Measurements from ENCODE around the gene FNDC11. TPM values are rescaled to one million over a fixed set of nuclear protein-coding genes. Genes with fewer than 3 reads are reported as not detected.

Gene FNDC11
- total RNA-seq, 4 donors from 2014 or later, result 0.12 to 0.39 TPM; not detected in 2

GRCh38 chr20:63546956-63547724 is 6.8 kb upstream of the FNDC11 start:
- no peak overlapping the region for H3K4me3 ChIP-seq (ENCODE audit: low read depth, poor library complexity, severe bottlenecking)
- intact Hi-C loops (cut with DNase I; ENCODE audit: low total_unique reads), result no loop called here
- 40 to 48% methylated on average over 40 to 41 of the region's 58 CpGs for WGBS, 2 donors
- DNase-seq (ENCODE audit: low spot score in 2 of 2), result no peak
- TF ChIP-seq POLR2A (IDR thresholded peaks at IDR 0.05) (no peak), CTCF (IDR thresholded peaks at IDR 0.05) (no peak)

GRCh38 chr20:63547725-63548480 is 6.1 kb upstream of the FNDC11 start, which contains the start of gene SRMS:
TSS of gene SRMS (minus strand) at chr20:63547749. CDS start at chr20:63547463, 286 bp downstream.
- no peak within 1 kb of the TSS for H3K4me3 ChIP-seq (ENCODE audit: low read depth, poor library complexity, severe bottlenecking)
- intact Hi-C loops (cut with DNase I; ENCODE audit: low total_unique reads), result no loop called here
- no peak for DNase-seq (ENCODE audit: low spot score in 2 of 2)
- 42 to 47% methylated on average over 11 to 25 of the region's 35 CpGs for WGBS, 2 donors
- no peak for TF ChIP-seq POLR2A (IDR thresholded peaks at IDR 0.05)

- DNase-seq (ENCODE audit: low spot score in 2 of 2), result no peak
- no peak overlapping the region for H3K4me3 ChIP-seq (ENCODE audit: low read depth, poor library complexity, severe bottlenecking)
- WGBS, 2 donors, result 32 to 36% methylated on average over 9 to 10 of the region's 11 CpGs
- intact Hi-C loops (cut with DNase I; ENCODE audit: low total_unique reads), result no loop called here
- TF ChIP-seq CTCF (IDR thresholded peaks at IDR 0.05) (no peak), POLR2A (IDR thresholded peaks at IDR 0.05) (no peak)
Observed at GRCh38 chr20:63548542-63548941, 5.4 kb upstream of the FNDC11 start.

- no peak for DNase-seq (ENCODE audit: low spot score in 2 of 2)
- 15 to 16% methylated on average over 15 to 24 of the region's 25 CpGs for WGBS, 2 donors
- intact Hi-C loops (cut with DNase I; ENCODE audit: low total_unique reads), result no loop called here
- no peak overlapping the region for H3K4me3 ChIP-seq (ENCODE audit: low read depth, poor library complexity, severe bottlenecking)
- TF ChIP-seq CTCF (IDR thresholded peaks at IDR 0.05), result no peak
- no peak for TF ChIP-seq POLR2A (IDR thresholded peaks at IDR 0.05)
Observed at GRCh38 chr20:63549019-63549418, 4.9 kb upstream of the FNDC11 start.

GRCh38 chr20:63549679-63550282 is 4.2 kb upstream of the FNDC11 start:
- intact Hi-C loops (cut with DNase I; ENCODE audit: low total_unique reads), result no loop called here
- TF ChIP-seq POLR2A (IDR thresholded peaks at IDR 0.05), result no peak
- no peak for TF ChIP-seq CTCF (IDR thresholded peaks at IDR 0.05)
- no peak overlapping the region for H3K4me3 ChIP-seq (ENCODE audit: low read depth, poor library complexity, severe bottlenecking)
- DNase-seq (ENCODE audit: low spot score in 2 of 2), result no peak
- WGBS, 2 donors, result 82 to 83% methylated on average over 15 to 18 of the region's 18 CpGs

- no peak for DNase-seq (ENCODE audit: low spot score in 2 of 2)
- no peak overlapping the region for H3K4me3 ChIP-seq (ENCODE audit: low read depth, poor library complexity, severe bottlenecking)
- TF ChIP-seq POLR2A (IDR thresholded peaks at IDR 0.05) (no peak), CTCF (IDR thresholded peaks at IDR 0.05) (no peak)
- 52 to 64% methylated on average over 9 of the region's 9 CpGs for WGBS, 2 donors
- intact Hi-C loops (cut with DNase I; ENCODE audit: low total_unique reads), result no loop called here
Observed at GRCh38 chr20:63551068-63551467, 2.9 kb upstream of the FNDC11 start.
